Measurements from ENCODE around the gene F5.
A peak's percentile ranks its signal among the peaks of the same experiment; 100 is the strongest.

F5 gene

GRCh38 chr1:169473347-169473746 is 112.9 kb downstream of the F5 start:
- DNase-seq: no peak

GRCh38 chr1:169472738-169473137 is 113.5 kb downstream of the F5 start:
- no peak for DNase-seq

DNA sequence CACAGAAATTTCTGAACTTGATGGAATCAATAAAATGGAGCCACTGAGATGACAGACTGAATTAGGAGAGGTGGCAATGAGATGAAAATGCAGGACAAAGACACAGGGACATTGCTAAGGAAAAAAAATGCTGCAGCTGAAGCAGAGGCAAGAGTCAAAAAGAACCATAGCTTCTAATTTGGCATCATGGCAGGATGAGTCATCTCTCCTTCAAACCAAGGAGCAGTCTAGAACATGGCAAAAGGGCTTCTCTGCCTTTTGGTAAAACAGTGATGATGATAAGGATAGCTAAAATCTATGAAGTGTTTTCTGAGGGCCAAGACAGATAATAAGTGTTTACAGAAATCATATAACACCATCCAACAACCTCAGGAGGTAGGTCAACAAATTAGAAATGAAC is 117.3 kb downstream of the F5 start:
- DNase-seq: no peak

DNA sequence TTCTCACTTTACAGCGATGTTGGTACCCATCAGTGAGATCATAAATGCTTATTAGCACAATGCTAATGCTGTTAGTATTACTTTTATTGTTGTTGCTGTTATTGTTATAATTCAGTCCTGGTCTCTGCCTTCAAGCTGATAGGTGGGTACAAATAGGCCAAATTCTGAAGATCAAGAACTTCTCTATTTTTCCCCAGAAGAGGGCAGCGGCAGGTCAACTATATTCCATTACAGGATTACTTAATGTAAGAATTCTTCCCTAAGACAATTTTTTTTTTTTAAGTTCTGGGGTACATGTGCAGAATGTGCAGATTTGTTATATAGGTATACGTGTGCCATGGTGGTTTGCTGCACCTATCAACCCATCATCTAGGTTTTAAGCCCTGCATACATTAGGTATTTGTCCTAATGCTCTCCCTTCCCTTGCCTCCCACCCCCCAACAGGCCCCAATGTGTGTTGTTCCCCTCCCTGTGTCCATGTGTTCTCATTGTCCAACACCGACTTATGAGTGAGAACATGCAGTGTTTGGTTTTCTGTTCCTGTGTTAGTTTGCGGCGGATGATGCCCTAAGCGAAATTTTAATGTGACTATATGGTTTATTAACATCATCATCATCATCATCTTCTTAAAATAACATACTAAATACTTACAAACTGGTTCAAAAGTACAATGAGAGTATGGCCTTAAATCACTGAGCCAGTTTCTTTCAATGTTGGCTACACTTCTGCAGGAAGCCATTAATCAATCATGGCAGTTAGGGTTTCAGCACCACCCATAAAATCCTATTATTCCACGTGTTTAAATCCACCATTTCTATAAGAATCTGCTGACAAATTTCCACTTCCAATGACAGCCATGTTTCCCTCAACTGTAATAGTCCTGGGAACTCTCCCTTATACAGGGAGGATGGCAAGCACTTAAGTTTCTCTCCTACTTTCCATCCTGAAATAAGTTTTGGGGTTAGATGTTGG is 119.7 kb downstream of the F5 start:
- peak; percentile 6 to 41 for DNase-seq

DNA sequence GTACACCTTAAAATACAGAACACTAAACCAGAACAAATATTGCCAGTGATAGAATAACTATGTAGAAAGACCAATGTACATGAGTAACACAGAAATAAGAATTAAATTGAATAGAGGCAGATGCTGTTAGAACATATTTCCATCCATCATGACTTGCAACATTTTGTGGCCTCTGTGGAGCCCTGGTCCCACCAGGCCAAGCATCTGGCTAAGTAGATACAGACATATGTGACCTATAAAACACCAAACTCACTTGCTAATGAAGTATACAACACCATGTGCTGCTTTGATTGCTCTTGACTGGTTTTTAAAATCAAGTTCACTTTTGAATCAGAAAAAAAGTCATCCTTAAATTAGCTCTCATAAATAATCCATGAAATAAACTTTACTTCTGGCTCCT is 121.0 kb downstream of the F5 start:
- DNase-seq: no peak

Data from CD4-positive, alpha-beta T cell treated with Interferon alpha-2 for 1 hour (primary cell).